Cardiac muscle cell (in vitro differentiated cells and primary cell): ENCODE results near the gene SLC2A1. TPM values are rescaled to one million over a fixed set of nuclear protein-coding genes. Genes with fewer than 3 reads are reported as not detected.

Source experiments
- DNase-seq, 2 donors: peaks; one replicate each; pipeline versions ENCODE4 v3.0.0 to v3.0.0-alpha.2; 2010 to 2017; ENCODE audit warnings: low read depth in 1 of 2, low spot score in 1 of 2
- H3K27ac ChIP-seq: fragments of 200-600 bp; sonication (generic); 2 replicates; pipeline ENCODE4 v1.5.1; 2016
- H3K27me3 ChIP-seq: fragments of 200-600 bp; sonication (generic); 2 replicates; pipeline ENCODE4 v1.6.0; 2016; ENCODE audit warnings: control low read depth
- H3K36me3 ChIP-seq: fragments of 200-600 bp; sonication (generic); 2 replicates; pipeline ENCODE4 v1.5.1; 2016; ENCODE audit warnings: control low read depth
- H3K4me1 ChIP-seq: fragments of 200-600 bp; sonication (generic); 2 replicates; pipeline ENCODE4 v1.8.1; 2017; ENCODE audit warnings: low read depth, mild to moderate bottlenecking, mixed run types
- H3K4me3 ChIP-seq: fragments of 200-600 bp; sonication (generic); 2 replicates; pipeline ENCODE4 v1.5.1; 2016; ENCODE audit warnings: mild to moderate bottlenecking
- H3K9me3 ChIP-seq: fragments of 200-600 bp; sonication (generic); 2 replicates; pipeline ENCODE4 v1.5.1; 2017; ENCODE audit warnings: low read depth, mild to moderate bottlenecking, control low read depth
- polyA plus RNA-seq: library from polyadenylated mRNA; unstranded; fragments of >200 nt; fragmentation: Nextera tagmentation; extraction: Ambion mirVana; gene quantifications from 2 replicates; pipeline ENCODE4 v1.2.1, GENCODE V29; 2016
- total RNA-seq: library from RNA; depleted of rRNA; stranded (reverse); fragments of >200 nt; gene quantifications from 2 replicates; pipeline ENCODE4 v1.2.3, GENCODE V29; 2016
- TF ChIP-seq, protein P1 (sequence below): IDR thresholded peaks from 2 replicates; pipeline ENCODE4 v1.5.1; 2012; ENCODE audit warnings: low read depth, mild to moderate bottlenecking, low read length

SLC2A1 gene
- total and polyA plus RNA-seq, 2 experiments from 2014 or later, result 243 to 714 TPM

DNA sequence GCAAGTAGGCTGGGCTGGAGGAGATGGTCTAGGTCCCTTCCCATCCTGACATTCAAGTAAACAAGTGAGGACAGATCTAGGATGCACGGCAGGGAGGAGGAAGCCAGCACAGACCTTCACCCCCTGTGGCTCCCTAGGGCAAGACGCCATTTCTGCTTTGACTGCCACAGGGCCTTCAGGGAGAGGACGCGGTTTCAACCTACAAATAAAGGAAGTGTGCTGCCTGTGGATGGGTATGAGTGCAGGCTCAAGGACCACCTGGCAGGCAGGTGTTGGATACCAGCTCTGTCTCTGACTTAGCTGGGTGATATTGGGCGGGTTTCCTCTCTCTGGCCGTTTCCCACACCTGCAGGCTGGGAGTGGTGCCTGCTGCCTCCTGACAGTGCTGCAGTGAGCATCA is 16.2 kb downstream of the SLC2A1 start:
- H3K36me3 ChIP-seq, result peaks cover 42% of the 10 kb centered on the region
- TF ChIP-seq, protein P1, sequence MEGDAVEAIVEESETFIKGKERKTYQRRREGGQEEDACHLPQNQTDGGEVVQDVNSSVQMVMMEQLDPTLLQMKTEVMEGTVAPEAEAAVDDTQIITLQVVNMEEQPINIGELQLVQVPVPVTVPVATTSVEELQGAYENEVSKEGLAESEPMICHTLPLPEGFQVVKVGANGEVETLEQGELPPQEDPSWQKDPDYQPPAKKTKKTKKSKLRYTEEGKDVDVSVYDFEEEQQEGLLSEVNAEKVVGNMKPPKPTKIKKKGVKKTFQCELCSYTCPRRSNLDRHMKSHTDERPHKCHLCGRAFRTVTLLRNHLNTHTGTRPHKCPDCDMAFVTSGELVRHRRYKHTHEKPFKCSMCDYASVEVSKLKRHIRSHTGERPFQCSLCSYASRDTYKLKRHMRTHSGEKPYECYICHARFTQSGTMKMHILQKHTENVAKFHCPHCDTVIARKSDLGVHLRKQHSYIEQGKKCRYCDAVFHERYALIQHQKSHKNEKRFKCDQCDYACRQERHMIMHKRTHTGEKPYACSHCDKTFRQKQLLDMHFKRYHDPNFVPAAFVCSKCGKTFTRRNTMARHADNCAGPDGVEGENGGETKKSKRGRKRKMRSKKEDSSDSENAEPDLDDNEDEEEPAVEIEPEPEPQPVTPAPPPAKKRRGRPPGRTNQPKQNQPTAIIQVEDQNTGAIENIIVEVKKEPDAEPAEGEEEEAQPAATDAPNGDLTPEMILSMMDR, result no peak

DNA sequence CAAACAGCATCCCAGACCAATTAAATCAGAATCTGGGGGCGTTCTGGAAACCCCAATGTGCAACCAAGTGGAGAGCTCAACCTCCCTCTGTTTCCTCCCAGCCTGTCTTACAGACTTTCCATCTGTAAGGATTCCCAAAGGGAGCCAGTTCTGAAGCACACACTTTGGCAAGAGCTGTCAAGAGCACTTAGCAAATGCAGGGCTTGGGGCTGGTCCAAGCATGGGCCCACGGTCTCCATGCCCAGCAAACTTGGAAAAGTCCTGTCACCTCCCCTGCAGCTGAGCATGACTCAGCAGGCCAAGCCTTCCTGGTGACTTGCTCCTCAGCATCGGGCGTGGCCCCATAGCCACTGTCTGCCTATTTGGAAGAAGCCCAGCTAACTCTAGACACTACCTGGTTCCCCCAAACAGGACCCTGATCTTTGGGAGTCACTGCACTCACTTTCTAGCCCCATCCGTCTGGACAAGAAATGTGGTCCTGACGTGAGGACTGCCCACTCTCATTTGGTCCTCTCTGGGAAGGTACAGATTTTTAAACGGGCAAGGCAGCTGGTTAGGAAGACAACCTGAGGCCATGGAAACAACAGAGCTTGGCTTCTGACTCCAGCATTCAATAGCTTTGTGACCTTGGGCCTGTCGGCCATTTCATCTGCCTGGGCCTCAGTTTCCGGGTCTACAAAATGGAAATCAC is 16.9 kb downstream of the SLC2A1 start:
- Histone ChIP-seq H3K27ac (peak overlapping the region; percentile 60), H3K27me3 (no peaks in the 10 kb centered on the region), H3K9me3 (no peaks in the 10 kb centered on the region), H3K4me3 (no peak overlapping the region), H3K4me1 (peaks cover 28% of the 10 kb centered on the region), H3K36me3 (peaks cover 46% of the 10 kb centered on the region)
- peak in 1 of 2 donors; percentile 78 for DNase-seq
- TF ChIP-seq, protein P1, result no peak

More for the DNA sequence above, 16.2 kb downstream of the SLC2A1 start:
- Histone ChIP-seq H3K27me3 (no peaks in the 10 kb centered on the region), H3K27ac (peak overlapping the region; percentile 60), H3K9me3 (no peaks in the 10 kb centered on the region), H3K4me3 (no peak overlapping the region), H3K4me1 (peaks cover 28% of the 10 kb centered on the region)
- no peak for DNase-seq

DNA sequence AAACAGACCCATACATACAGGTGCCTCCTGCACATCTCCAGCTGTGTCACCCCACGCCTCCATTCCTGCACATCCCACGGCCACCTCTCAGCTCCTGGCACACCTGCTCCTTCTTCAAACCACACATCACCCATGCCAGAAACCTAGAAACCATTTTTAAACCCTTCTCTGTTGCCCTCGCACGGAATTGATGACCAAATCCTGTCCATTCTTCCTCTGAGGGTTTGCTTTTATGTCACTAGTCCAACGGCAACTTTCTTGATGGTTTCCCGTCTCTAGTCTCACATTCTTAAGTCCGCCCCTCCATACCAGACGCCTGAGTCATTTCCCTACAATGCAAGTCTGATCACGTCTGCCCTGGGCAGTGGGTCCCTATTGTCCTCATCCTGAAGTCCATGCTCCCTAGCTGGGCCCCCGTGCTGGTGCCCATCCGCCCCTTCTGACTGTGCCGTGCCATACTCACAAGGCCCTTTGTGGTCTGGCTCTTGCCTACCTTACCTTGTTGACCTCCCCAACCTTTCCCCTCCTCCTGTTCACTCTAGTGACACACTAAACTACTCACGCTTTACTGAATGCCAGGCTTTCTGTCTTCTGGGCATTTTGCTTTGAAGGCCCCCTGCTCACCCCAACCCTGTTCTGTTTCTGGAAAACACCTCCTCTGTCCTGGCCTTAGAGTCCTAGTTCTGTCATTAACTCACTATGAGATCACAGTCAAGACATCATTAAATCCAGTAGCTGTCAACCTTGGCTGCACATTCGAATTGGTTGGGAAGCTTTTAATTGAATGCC is 17.6 kb downstream of the SLC2A1 start:
- peak overlapping the region; percentile 60 for H3K27ac ChIP-seq
- TF ChIP-seq, protein P1, result no peak
- no peaks in the 10 kb centered on the region for H3K9me3 ChIP-seq
- no peaks in the 10 kb centered on the region for H3K27me3 ChIP-seq
- H3K36me3 ChIP-seq, result peaks cover 49% of the 10 kb centered on the region
- H3K4me1 ChIP-seq, result peaks cover 27% of the 10 kb centered on the region
- DNase-seq, result peak in 1 of 2 donors; percentile 94
- no peak overlapping the region for H3K4me3 ChIP-seq

DNA sequence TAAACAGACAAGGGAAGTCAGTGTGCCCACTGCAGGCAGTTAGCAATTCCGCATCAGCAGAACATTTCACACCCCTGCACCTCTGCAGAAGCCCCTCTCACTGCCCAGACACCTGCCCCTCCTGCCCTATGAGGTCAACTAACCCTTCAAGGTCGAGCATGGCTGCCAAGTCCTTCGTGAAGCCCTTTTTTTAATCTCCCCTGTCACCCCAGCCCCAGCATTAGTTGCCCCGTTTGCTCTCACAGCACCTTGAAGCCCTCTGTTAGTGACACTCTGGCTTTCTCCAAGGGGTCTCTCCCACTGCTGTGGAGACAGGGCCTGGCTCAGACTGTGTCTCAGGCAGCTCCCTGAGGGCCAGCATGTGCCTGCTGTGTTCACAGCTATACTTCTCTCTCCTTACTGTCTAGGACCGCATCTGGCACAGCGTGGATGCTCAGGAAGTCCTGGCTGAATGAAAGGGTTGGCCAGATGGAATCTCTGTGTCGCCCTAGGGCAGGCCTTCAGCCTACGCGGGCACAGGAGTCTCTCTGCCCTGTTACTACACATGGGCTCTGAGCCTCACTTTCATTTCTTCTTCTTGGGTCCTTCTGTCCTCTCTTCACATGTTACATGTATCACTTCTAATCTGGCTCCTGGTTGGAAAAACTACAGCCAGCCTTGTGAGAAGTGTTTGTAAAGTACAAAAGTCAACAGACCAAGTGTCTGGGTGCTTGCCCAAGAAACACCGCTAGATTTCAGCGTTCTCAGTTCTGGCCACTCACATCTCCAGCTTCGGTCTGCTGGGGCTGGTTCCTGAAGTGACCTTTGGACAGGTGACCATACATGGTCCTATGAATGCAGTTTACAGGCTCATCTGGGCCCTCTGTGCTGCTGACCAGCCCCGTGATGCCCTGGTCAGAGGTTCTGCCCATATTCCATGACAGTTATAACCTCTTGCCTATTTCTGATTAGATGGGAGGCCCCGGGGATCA is 19.7 kb downstream of the SLC2A1 start:
- no peak for DNase-seq
- Histone ChIP-seq H3K4me1 (peaks cover 25% of the 10 kb centered on the region), H3K36me3 (peaks cover 60% of the 10 kb centered on the region), H3K9me3 (no peaks in the 10 kb centered on the region), H3K27ac (peak overlapping the region; percentile 45), H3K4me3 (no peak overlapping the region), H3K27me3 (no peaks in the 10 kb centered on the region)
- TF ChIP-seq, protein P1, result no peak
